ENCODE data around the gene MGAT1. TPM values are rescaled to one million over a fixed set of nuclear protein-coding genes. Genes with fewer than 3 reads are reported as not detected.

Gene MGAT1
- polyA plus RNA-seq, 4 donors, result 68.5 to 94.9 (median 78.4) TPM

- no peak for DNase-seq (ENCODE audit: low read depth in 4 of 4, low spot score in 3 of 4)
Observed at GRCh38 chr5:180824630-180825476, 22.2 kb upstream of the MGAT1 start.

- no peak for DNase-seq (ENCODE audit: low read depth in 4 of 4, low spot score in 3 of 4)
Observed at GRCh38 chr5:180823940-180824629, 21.5 kb upstream of the MGAT1 start.

GRCh38 chr5:180823346-180823745, 20.7 kb upstream of the MGAT1 start:
- DNase-seq (ENCODE audit: low read depth in 4 of 4, low spot score in 3 of 4), result no peak

- DNase-seq (ENCODE audit: low read depth in 4 of 4, low spot score in 3 of 4), result no peak
Observed at GRCh38 chr5:180821538-180821937, 18.9 kb upstream of the MGAT1 start.

- no peak for DNase-seq (ENCODE audit: low read depth in 4 of 4, low spot score in 3 of 4)
Observed at GRCh38 chr5:180820788-180821321, 18.2 kb upstream of the MGAT1 start.

GRCh38 chr5:180818677-180819341, 16.2 kb upstream of the MGAT1 start:
- DNase-seq (ENCODE audit: low read depth in 4 of 4, low spot score in 3 of 4), result no peak

GRCh38 chr5:180817893-180818674, 15.5 kb upstream of the MGAT1 start:
- DNase-seq (ENCODE audit: low read depth in 4 of 4, low spot score in 3 of 4), result no peak

- no peak for DNase-seq (ENCODE audit: low read depth in 4 of 4, low spot score in 3 of 4)
Observed at GRCh38 chr5:180816608-180817534, 14.3 kb upstream of the MGAT1 start.

- DNase-seq (ENCODE audit: low read depth in 4 of 4, low spot score in 3 of 4), result no peak
Observed at GRCh38 chr5:180815293-180815917, 12.8 kb upstream of the MGAT1 start.

GRCh38 chr5:180813420-180813819, 10.8 kb upstream of the MGAT1 start:
- no peak for DNase-seq (ENCODE audit: low read depth in 4 of 4, low spot score in 3 of 4)

GRCh38 chr5:180811623-180812124, 9.1 kb upstream of the MGAT1 start:
- no peak for DNase-seq (ENCODE audit: low read depth in 4 of 4, low spot score in 3 of 4)

GRCh38 chr5:180810959-180811622, 8.5 kb upstream of the MGAT1 start:
- DNase-seq (ENCODE audit: low read depth in 4 of 4, low spot score in 3 of 4), result no peak

- peak; percentile 93 to 96 (median 94) for DNase-seq (ENCODE audit: low read depth in 4 of 4, low spot score in 3 of 4)
Observed at GRCh38 chr5:180810210-180810958, 7.8 kb upstream of the MGAT1 start.

- peak in 3 of 4 donors; percentile 75 to 81 (median 77) for DNase-seq (ENCODE audit: low read depth in 4 of 4, low spot score in 3 of 4)
Observed at GRCh38 chr5:180809403-180810209, 7.0 kb upstream of the MGAT1 start.

- no peak for DNase-seq (ENCODE audit: low read depth in 4 of 4, low spot score in 3 of 4)
Observed at GRCh38 chr5:180808461-180809000, 5.9 kb upstream of the MGAT1 start.

Data from left renal pelvis (tissue), 4 donors.